ENCODE results near the gene SHFL.

SHFL gene

GRCh38 chr19:10086591-10087192 lies 575 bp downstream of the SHFL start:
- peak overlapping the region; percentile 95 for H3K4me3 ChIP-seq (ENCODE audit: low read depth, low read length)
- TF ChIP-seq, protein P1, sequence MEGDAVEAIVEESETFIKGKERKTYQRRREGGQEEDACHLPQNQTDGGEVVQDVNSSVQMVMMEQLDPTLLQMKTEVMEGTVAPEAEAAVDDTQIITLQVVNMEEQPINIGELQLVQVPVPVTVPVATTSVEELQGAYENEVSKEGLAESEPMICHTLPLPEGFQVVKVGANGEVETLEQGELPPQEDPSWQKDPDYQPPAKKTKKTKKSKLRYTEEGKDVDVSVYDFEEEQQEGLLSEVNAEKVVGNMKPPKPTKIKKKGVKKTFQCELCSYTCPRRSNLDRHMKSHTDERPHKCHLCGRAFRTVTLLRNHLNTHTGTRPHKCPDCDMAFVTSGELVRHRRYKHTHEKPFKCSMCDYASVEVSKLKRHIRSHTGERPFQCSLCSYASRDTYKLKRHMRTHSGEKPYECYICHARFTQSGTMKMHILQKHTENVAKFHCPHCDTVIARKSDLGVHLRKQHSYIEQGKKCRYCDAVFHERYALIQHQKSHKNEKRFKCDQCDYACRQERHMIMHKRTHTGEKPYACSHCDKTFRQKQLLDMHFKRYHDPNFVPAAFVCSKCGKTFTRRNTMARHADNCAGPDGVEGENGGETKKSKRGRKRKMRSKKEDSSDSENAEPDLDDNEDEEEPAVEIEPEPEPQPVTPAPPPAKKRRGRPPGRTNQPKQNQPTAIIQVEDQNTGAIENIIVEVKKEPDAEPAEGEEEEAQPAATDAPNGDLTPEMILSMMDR (conservative IDR thresholded peaks at IDR 0.05; ENCODE audit: low read depth, low read length), result no peak
- DNase-seq (ENCODE audit: low read depth), result no peak

GRCh38 chr19:10087296-10088061 lies 1.4 kb downstream of the SHFL start:
- DNase-seq (ENCODE audit: low read depth), result no peak
- TF ChIP-seq, protein P1 (conservative IDR thresholded peaks at IDR 0.05; ENCODE audit: low read depth, low read length), result no peak
- H3K4me3 ChIP-seq (ENCODE audit: low read depth, low read length), result peak overlapping the region; percentile 95

GRCh38 chr19:10088949-10089554 lies 2.9 kb downstream of the SHFL start:
- no peak overlapping the region for H3K4me3 ChIP-seq (ENCODE audit: low read depth, low read length)
- DNase-seq (ENCODE audit: low read depth), result peak; percentile 15
- TF ChIP-seq, protein P1 (conservative IDR thresholded peaks at IDR 0.05; ENCODE audit: low read depth, low read length), result no peak

- no peak overlapping the region for H3K4me3 ChIP-seq (ENCODE audit: low read depth, low read length)
- TF ChIP-seq, protein P1 (conservative IDR thresholded peaks at IDR 0.05; ENCODE audit: low read depth, low read length), result no peak
- DNase-seq (ENCODE audit: low read depth), result no peak
These were observed 3.8 kb downstream of the SHFL start for GRCh38 chr19:10089801-10090375.

GRCh38 chr19:10091370-10091687 lies 5.2 kb downstream of the SHFL start:
- no peak overlapping the region for H3K4me3 ChIP-seq (ENCODE audit: low read depth, low read length)
- no peak for DNase-seq (ENCODE audit: low read depth)
- TF ChIP-seq, protein P1 (conservative IDR thresholded peaks at IDR 0.05; ENCODE audit: low read depth, low read length), result no peak

DNA sequence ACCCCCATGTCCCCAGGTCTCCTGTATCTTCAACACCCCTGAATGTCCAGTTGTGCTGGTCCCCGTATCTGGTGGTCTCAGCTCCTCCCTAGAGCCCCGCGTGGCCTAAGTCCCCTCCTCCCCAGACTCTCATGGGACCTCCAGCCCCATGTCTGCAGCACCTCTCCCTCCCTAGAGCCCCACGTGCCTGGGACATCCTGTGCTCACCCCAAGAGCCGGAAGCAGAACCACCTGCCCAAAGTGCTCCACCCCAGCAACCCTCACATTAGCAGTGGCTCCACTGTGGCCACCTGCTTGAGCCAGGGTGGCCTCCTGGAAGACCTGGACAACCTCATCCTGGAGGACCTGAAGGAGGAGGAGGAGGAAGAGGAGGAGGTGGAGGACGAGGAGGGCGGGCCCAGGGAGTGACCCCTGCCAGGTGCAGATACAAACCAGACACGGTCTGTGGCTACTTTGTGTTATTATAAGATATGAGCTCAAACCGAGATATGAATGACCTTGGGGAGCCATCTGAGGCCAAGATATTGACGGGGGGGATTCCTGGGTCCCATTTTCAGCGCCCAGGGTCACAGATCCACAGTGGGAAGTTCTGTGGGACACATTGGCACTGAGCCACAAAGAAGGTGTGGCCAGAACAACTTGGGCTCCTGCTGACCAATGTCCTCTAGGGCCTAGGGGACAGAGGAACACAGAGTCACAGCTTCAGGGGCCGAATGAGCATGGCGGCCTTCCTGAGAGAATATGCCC lies 6.0 kb downstream of the SHFL start:
- TF ChIP-seq, protein P1 (conservative IDR thresholded peaks at IDR 0.05; ENCODE audit: low read depth, low read length), result no peak
- H3K4me3 ChIP-seq (ENCODE audit: low read depth, low read length), result no peak overlapping the region
- DNase-seq (ENCODE audit: low read depth), result no peak

Data from choroid plexus epithelial cell (primary cell).